ENCODE data around the gene BACH2.
"Not testable (repeated sequence)": the region's sequence is repeated elsewhere in the genome, so short reads cannot be mapped to it uniquely, and the experiment has no call there.

DNA sequence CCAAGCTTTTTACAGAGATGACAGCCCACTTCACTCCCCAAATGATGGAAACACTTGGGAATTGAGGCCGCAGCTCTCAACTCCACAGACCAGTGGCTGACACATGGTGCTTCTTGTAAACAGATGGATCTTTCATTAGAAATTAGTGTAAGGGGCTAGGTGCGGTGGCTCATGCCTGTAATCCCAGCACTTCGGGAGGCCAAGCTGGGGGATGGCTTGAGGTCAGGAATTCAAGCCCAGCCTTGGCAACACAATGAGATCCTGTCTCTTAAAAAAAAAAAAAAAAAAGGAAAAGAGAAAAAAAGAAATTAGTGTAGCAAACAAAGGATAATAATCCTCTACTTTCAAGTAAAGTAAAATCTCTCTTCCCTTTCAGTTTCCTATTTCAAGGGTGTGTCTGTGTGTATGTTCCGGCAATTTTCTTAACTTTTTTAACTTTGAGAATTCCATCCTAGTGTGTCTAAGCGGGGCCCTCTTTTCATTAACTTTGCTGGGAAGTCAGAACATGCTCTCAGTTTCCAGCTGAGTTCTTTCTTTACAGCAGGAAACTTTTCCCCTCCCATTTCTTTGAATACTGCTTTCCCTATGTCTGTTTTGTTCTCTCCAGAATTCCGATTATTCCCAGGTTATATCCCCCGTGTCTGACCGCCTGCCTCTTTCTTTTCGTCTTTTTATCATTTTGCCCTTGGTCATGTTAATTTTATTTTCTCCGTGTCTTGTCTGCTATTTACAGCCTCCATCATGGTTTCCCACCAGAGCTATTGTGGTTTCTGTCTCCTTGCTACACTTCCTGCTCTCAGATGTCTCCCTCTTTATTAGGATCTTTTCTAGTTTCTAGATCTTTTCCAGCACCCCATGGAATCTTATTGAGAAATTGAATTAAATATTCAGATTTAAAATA lies 386.4 kb downstream of the BACH2 start:
- TF ChIP-seq, protein P1, sequence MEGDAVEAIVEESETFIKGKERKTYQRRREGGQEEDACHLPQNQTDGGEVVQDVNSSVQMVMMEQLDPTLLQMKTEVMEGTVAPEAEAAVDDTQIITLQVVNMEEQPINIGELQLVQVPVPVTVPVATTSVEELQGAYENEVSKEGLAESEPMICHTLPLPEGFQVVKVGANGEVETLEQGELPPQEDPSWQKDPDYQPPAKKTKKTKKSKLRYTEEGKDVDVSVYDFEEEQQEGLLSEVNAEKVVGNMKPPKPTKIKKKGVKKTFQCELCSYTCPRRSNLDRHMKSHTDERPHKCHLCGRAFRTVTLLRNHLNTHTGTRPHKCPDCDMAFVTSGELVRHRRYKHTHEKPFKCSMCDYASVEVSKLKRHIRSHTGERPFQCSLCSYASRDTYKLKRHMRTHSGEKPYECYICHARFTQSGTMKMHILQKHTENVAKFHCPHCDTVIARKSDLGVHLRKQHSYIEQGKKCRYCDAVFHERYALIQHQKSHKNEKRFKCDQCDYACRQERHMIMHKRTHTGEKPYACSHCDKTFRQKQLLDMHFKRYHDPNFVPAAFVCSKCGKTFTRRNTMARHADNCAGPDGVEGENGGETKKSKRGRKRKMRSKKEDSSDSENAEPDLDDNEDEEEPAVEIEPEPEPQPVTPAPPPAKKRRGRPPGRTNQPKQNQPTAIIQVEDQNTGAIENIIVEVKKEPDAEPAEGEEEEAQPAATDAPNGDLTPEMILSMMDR (IDR thresholded peaks at IDR 0.05), result not testable (repeated sequence)
- TF ChIP-seq EP300 (IDR thresholded peaks at IDR 0.05), result not testable (repeated sequence)
